Stimulated activated CD4-positive, alpha-beta T cell treated with anti-CD3 and anti-CD28 coated beads, Interleukin-2, amount 100 ng/mL, for 24 hours (primary cell): Measurements from ENCODE around the gene VAMP8.
"Not testable (repeated sequence)": the region's sequence is repeated elsewhere in the genome, so short reads cannot be mapped to it uniquely, and the experiment has no call there.

Source experiments
- DNase-seq, 2 donors: peaks; one replicate each; pipeline ENCODE4 v3.0.0-alpha.2; 2020

Gene VAMP8

DNA sequence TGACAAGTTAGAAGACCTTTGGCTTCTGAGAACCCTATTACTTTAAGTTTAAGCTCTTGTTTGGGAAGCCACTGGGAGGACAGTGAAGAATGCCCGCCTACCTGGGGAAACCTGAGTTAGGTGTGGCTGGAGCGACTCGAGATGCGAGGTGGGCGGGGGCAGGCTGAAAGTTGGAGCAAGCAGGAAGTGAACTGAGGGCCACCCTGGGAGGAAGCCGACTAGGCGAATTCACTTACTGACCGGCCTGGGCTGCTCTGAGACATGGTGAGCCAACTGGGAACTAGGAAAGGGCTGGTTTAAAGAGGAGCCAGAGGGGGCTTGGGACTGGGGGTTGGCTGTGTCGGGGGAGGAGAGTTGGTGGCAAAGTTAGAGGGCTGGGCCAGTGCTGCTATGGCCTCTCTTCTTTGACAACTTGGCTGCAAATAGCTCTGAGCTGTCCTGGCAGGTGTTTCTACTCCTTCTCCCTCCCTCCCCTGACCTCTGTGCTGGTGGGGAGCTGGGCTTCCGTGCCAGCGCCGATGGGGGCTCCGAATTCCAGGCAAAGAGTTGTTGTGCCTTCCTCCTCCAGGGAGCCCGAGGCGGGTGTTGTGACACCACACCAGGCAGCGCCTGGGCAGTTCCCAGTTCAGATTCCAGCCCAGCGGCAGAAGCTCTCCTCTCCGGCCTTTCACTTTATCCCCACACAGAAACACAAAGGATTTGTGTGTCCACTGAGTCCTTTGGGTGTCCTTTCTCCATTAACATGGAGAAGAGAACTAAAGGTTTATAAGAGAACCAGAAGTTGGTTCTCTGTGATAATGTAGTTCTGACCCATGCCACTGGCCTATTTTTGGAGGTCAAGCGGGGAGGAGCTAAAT, at the start of gene VAMP8:
Gene VAMP8 (plus strand): TSS at position 201 of the 857 bp plus-strand sequence. CDS start 61 bp downstream, at position 262.
- DNase-seq, result peak; percentile 71 to 76

DNA sequence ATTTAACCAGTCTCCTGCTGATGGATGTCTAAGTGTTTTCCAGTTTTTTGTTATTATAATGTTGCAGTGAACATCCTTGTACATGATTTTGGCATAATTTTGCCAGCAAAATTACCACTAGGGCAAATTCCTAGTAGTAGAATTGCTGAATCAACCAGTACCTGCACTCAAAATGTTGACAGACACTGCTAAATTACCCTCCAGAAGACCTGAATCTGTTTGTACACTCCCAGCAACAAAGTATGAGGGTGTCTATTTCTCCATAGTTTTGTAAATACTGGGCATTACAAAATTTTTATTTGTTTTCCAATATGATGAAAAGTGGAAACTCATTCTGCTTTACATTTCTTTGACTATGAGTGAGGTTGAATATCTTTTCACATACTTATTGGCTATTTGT, 49.6 kb upstream of the VAMP8 start:
- no peak for DNase-seq

DNA sequence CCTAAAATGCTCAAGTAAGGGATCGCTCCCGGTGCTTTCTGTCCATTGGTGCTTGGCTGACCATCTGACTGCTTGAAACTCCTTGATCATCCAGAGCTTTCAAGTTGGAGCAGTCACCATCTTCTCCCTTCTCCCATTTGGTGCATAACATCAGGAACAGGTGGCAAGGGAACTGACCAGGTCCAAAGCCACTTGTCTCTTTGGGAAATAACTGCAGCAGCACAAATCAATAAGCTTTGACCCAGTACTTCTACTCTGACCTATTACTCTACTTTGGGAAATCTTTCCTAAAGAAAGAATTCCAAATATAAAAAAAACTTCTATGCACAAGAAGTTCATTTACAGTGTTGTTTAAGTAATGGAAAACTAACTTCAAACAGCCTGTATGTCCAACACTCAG, 49.0 kb upstream of the VAMP8 start:
- DNase-seq, result no peak

DNA sequence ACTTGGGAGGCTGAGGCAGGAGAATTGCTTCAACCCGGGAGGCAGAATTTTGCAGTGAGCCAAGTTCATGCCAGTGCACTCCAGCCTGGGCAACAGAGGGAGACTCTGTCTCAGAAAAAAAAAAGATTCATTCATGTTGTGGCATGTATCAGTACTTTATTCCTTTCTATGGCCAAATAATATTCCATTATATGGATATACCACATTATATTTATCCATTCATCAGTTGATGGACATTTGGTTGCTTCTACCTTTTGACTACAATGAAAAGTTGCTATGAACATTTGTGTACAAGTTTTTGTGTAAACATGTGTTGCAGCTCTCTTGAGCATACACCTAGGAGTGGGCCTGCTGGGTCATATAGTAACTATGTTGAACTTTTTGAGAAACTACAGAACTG, 47.6 kb upstream of the VAMP8 start:
- no peak for DNase-seq

DNA sequence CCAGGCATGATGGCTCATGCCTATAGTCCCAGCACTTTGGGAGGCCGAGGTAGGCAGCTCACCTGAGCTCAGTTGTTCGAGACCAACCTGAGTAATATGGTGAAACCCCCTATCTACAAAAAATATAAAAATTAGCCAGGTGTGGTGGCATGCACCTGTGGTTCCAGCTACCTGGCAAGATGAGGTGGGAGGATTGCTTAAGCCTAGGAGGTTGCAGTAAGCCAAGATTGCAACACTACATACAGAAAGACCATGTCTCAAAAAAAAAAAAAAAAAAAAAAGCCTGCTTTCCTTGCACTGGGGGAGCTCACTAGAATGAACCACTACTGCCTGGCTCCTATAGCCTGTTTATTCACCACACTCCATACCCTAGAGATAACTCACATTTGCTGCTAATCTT, 45.8 kb upstream of the VAMP8 start:
- DNase-seq, result no peak

DNA sequence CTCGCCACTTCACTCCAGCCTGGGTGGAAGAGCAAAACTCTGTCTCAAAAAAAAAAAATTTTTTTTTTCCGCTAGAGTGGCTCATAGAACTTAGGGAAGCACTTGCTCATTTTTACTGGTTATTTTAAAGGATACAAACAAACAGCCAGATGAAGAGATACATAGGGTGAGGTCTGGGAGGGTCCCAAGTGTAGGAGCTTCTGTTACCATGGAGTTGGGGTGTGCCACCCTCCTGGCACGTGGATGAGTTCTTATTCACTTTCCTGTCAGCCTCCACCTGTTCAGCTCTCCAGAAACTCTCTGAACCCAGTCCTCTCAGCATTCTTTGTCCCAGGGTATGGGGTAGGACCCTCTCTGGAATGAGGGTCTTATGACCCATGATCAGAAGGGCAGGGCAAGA, 43.3 kb upstream of the VAMP8 start:
- no peak for DNase-seq

DNA sequence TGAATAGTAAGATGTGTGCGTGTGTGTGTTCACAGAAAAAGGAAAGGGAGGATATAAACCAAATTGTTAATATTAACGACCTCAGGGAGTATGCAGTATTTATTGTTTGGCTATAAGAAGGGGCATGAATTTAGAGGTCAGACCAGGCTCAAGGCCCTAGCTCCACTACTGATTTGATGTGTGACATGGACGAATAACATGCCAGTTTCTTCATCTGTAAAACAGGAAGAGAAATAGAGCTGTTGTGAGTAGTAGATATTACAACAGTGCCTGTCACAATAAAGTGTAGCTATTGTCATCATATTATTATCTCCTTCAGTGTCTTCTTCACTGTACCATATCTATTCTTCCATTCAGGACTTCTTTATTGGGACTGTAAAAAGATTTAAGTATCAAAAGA, 42.5 kb upstream of the VAMP8 start:
- DNase-seq, result no peak

DNA sequence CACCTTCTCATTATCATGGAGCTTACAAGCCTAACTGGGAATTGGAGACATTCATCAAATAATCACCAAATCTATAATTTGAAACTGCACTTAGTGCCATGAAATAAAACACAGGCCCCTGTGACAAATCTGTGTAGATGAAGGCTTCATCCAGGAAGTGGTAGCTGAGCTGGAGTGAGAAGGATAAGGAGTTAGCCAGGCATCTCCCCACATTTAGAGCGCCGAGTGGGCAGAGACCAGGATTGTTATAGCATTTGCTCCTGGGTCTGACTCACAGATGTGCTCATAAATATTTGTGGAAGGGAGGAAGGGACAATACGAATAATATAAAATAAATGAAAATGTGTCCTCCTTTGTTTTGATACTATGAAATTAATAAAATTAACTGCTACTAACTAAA, 40.9 kb upstream of the VAMP8 start:
- no peak for DNase-seq

DNA sequence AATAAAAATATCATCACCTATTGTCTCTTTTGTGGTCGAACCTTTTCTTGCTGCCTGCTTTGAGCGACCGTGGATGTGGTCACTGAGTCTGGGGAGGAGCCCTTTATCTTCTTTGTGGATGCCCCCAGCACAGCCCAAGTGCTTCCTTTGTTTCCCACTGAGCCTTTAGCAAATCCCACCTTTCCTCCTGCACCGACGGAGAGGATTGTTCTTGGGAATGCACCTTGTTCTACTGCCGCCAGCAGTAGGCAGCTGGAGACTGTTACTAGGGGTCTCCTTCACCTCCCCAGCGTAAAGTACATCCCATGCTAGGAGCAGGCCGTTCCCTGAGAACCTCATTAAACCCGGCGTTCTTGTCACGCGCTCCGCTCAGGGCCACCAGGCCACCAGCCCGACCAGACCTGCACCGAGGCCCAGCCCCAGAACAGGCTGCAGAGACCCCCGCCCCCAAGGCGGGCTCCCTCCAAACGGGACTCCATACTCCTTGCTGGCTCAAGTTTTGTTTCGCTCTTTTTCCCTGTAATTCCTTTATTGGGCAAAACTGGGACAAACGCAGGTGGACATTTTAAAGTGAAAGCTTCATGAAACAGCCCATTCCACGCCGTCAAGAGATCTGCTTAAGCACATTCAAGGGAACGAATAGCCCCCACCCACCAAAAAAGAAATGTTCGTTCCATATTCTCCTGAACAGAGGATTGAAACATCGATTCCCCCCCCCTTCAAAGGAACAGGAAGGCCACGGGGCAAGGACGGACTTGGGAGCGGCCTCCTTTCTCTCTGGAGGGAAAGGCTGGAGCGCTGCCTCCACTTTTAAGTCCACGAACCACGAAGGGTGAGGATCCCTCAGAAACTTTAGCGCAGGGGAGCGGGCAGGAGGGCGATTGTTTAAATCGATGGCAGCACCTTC, 39.5 kb upstream of the VAMP8 start:
- peak; percentile 48 to 59 for DNase-seq

DNA sequence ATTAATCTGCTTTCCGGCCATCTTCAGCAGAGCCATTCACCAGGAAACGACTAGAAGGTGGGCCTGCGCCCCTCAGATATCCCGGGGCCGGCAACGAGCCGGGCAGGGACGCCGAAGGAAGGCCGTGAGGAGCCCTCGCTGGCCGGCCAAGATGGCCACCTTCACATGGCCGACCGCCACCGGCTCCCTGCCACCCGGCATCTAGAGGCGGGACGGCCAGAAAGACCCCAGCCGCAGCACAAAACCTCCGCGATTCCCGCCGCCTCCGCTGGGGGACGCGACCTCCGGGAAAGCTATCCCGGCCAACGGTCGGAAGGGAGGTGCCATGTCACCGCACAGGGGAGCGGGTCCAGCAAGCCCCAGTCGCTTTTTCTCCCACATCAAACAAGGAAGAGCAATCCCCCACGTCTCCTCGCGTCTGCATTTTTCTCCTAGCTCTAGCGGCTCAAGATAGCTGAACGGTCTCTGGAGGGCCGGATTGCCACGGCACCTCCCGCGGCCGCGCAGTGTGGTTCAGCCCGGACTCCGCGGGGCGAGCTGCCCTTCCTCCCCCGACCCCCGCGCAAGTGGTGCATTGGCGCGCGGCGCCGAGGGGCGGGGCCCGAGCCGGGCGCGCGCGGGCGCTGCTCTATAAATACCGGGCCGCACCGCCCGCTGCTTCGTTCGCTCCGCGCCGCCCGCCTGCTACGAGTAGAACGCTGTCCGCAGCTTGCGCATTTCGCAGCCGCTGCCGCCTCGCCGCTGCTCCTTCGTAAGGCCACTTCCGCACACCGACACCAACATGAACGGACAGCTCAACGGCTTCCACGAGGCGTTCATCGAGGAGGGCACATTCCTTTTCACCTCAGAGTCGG, 38.7 kb upstream of the VAMP8 start, which contains the start of gene MAT2A:
Gene MAT2A (plus strand): TSS at position 662 of the 854 bp plus-strand sequence. CDS start 120 bp downstream, at position 782.
- DNase-seq, result peak; percentile 92 to 95

DNA sequence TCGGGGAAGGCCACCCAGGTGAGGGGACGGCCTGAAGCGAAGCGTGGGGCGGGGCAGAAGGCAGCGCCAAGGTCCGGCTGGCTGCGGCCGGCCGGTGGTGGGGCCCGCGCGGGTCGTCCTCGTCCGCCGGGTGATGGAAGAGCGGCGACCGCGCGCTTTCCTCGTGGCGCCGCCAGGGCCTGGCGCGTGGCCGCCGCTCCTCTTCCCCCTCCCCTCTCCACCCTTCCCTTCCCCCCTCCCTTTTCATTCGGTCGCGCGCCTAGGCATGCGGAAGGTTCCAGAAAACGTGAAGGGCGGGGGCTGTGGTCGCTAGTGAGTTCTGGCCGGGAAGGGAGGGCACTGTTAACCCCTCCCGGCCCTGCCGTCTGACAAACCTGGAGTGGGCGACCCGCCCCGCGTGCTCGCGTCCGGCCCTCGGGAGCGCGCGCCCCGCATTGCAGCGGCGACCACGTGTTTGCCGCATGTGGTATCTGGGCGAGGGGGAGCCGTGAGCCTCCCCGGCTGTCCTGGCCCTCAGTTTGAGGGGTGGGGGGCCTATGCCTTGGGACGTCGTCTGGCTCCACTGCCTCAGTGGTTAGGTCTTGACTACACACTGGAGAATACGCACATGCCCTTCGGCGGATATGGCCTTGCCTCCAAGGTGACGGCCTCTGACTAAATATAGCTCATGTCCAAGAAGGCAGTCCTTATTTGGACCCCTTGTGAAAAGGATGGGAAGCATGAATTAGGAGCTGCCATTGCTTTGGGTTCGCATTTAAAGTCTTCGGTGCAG, 37.8 kb upstream of the VAMP8 start:
- peak; percentile 81 to 82 for DNase-seq

DNA sequence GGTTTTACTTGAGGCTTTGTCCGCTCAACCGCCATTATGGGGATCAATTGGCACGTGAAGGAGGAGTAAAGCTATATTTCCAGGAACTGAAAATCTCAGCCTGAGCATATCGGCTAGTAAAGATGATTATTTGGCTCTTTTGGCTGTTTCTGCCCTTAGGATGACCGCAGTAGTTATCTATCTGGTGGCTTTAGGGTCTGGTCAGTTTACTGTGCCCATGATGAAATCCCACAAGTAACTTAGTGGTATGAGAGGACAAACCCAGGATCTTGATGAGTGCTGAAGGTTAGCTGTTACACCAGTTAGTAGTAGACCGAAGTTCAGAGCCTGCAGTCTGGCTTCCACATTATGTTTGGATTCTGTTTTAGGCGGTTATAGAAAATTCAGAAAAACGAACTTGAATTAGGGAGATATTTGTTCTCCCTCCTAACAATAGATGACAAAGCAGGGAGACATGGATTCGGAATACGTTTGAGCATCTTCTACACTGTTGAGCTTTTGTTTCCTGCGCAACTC, 37.2 kb upstream of the VAMP8 start:
- DNase-seq, result no peak

DNA sequence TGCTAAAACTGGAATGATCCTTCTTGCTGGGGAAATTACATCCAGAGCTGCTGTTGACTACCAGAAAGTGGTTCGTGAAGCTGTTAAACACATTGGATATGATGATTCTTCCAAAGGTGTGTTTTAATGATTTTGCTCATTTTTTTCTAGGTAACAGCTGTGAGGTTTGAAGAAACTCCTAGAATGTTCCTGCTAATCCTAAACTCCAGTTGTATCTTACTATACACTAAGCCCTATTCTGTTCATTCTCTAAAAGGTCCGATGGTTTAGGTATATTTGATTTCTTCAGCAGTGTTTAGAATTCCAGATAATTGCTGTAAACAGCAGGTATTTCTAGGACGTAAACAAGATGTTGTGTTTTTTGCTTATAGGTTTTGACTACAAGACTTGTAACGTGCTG, 36.1 kb upstream of the VAMP8 start:
- DNase-seq, result no peak

DNA sequence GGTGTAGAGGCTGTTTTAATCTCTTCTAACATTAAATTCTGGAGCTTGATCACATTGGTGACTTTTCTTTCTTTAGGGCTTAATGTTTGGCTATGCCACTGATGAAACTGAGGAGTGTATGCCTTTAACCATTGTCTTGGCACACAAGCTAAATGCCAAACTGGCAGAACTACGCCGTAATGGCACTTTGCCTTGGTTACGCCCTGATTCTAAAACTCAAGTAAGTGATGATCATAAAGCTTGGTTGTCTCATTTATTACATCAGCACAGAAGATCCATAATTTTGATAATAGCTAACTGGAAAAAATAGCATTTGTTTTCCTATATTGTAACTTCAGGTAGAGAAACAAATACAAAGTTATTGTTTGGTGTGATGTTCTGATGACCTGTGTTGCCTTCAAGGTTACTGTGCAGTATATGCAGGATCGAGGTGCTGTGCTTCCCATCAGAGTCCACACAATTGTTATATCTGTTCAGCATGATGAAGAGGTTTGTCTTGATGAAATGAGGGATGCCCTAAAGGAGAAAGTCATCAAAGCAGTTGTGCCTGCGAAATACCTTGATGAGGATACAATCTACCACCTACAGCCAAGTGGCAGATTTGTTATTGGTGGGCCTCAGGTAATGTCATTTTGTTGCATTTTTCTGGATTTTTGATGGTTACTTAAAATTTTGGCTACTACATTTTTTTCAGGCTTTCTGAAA, 35.5 kb upstream of the VAMP8 start:
- DNase-seq, result no peak

DNA sequence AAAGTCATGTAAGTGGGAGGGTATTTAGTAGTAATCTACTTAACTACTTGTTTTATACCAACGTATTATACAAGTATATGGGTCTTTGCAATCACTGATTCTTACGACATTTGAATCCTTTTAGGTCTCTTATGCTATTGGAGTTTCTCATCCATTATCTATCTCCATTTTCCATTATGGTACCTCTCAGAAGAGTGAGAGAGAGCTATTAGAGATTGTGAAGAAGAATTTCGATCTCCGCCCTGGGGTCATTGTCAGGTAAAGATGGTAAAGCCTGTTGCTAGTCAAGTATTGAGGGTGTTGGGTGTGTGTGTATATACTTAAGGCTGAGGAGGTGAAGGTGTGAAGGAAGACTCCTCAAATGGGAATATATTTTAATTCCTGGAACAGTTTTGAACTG, 34.6 kb upstream of the VAMP8 start:
- no peak for DNase-seq

DNA sequence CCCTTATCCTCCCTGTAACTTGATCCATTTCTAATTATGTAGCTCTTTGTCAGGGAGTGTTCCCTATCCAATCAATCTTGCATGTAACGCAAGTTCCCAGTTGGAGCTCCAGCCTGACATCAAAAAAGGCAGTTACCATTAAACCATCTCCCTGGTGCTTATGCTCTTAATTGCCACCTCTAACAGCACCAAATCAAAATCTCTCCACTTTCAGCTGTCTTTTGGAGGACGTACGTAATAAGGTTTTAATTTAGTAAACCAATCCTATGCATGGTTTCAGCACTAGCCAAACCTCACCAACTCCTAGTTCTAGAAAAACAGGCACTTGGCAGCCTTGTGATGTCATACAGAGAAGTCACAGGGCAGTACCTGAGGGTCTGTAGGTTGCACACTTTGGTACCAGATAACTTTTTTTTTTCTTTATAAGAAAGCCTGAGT, 33.1 kb upstream of the VAMP8 start:
- DNase-seq, result not testable (repeated sequence)

DNA sequence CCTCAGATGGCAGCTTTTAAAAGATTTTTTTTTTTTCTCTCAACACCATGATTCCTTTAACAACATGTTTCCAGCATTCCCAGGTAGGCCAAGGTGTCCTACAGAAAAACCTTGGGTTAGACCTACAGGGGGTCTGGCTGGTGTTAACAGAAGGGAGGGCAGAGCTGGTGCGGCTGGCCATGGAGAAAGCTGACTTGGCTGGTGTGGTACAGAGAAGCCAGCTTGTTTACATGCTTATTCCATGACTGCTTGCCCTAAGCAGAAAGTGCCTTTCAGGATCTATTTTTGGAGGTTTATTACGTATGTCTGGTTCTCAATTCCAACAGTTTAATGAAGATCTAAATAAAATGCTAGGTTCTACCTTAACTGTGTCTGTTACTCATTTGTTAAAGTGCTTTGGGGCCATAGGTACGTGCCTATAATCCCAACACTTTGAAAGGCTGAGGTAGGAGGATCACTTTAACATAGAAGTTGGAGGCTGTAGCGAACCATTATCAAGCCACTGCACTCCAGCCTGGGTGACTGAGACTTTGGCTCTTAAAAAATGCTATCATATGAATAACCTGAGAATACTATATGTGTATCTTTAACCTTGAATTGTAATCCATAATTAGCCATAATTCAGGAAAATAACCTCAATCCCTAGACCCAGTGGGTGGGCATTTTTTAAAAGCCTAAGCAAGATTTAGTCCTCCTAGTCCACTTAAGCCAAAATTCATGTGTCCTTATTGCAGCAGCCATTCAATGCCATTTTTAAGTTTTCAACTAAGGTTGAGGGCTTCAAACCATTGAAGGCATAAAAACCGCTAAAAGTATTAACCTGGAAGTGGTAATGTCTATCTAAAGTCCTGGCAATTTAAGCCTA, 32.2 kb upstream of the VAMP8 start:
- DNase-seq, result not testable (repeated sequence)

DNA sequence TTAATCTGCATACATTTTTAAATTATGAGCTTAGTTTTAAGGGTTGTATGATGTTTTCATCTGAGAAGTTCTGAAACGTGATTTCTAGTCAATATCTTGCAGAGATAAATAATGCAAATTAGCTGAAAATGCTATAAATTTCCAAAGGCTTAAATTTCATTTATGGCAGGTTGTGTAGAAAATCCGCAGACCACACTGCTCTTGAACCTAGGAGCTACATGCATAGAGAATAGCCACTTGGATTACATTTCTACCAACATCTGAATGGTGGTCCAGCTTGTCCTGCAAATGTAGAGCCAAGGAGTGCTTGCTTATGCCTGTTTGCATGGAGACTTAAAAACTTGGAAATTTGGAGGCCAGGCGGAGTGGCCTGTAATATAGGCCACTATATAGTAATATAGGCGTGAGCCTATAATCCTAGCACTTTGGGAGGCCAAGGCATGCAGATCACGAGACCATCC, 31.6 kb upstream of the VAMP8 start:
- DNase-seq, result no peak

DNA sequence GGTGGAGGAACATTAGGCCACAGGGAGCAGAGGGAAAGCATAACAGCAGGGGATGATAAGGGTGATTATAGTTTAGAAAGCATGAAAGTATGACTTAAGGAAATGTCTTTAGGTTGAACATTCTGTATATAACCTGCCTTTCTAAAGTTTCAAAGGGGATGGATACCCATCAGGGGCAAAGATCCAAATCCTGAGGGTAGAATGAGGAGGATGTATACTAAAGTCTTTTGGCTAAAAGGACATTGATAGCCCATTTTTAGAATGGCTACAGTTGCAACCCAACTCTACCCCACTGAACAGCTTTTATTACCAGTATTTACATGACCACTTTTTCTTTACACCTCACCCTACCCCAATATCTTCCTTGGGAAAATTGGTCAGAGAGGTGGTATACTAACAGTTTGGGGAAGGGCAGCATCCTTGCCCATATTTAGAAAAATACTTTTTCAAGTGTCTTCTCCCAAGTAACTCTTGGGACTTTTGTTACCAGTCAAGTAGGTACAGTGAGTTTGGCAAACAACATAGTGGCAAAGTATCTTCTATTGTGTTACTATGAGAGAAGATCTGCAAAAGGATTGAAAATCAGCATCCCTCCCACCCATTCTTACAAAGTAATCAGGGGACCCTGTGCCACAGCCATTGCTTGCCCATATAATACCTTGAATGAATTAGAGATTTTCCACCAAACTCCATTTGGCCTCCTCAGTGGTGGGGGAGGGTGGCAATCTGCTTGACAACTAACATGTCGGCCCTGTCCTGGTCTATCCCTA, 30.1 kb upstream of the VAMP8 start:
- no peak for DNase-seq
